Endothelial cell of umbilical vein (primary cell): Measurements from ENCODE around the gene SNCAIP. TPM values are rescaled to one million over a fixed set of nuclear protein-coding genes. Genes with fewer than 3 reads are reported as not detected.

Experiments
- BruUV-seq: library from RNA; stranded (reverse); fragments of 400-500 nt; replicated peaks from 2 replicates; lab custom pipeline; 2021; lab: Mats Ljungman, UMichigan
- CTCF ChIA-PET: fragments of 300-600, 350-600 bp; sonication (Branson Sonifier 250); formaldehyde crosslinking; loops from one replicate; lab custom pipeline; 2021; ENCODE audit warnings: antibody characterized with exemption, inconsistent platforms; lab: Charles Lee
- POLR2A ChIA-PET: fragments of 300-600, 350-600 bp; sonication (Branson Sonifier 250); formaldehyde crosslinking; loops from one replicate; lab custom pipeline; 2021; ENCODE audit warnings: antibody characterized with exemption, inconsistent platforms; lab: Charles Lee
- DNase-seq: peaks from one replicate; pipeline ENCODE4 v3.0.0-alpha.2; 2011; ENCODE audit warnings: low read depth, low spot score
- FAIRE-seq: peaks from 2 replicates; lab custom pipeline; 2011; peaks lifted over from hg19 to GRCh38; lab: Jason Lieb, UNC
- H2AFZ ChIP-seq: 2 replicates; pipeline ENCODE4 v1.6.0; 2012; ENCODE audit warnings: low read depth, low read length, control low read depth, inconsistent platforms
- H3K27ac ChIP-seq: 2 replicates; pipeline ENCODE4 v1.5.1; 2011; ENCODE audit warnings: low read depth, mild to moderate bottlenecking, control low read depth, low read length, moderate library complexity; ENCODE audit not compliant: insufficient read depth
- H3K27me3 ChIP-seq, 2 experiments: 2 replicates each; pipeline versions ENCODE4 v1.6.0 to v1.6.1; 2011; ENCODE audit warnings: low read length in 2 of 2, mixed read lengths in 1 of 2; ENCODE audit not compliant: control insufficient read depth in 2 of 2, insufficient read depth in 2 of 2
- H3K36me3 ChIP-seq, 2 experiments: 2 replicates in 1 of 2; 3 replicates in 1 of 2; pipeline ENCODE4 v1.5.1; 2011; ENCODE audit warnings: low read length in 2 of 2, mild to moderate bottlenecking in 1 of 2, moderate library complexity in 1 of 2; ENCODE audit not compliant: control insufficient read depth in 2 of 2, insufficient read depth in 2 of 2; ENCODE audit errors: extremely low read depth in 1 of 2
- H3K4me1 ChIP-seq: 3 replicates; pipeline ENCODE4 v1.5.1; 2011; ENCODE audit warnings: mild to moderate bottlenecking, low read length; ENCODE audit not compliant: control insufficient read depth, insufficient read depth; ENCODE audit errors: extremely low read depth
- H3K4me2 ChIP-seq: 2 replicates; pipeline ENCODE4 v1.6.1; 2011; ENCODE audit warnings: low read length, control low read depth, mixed read lengths; ENCODE audit not compliant: insufficient read depth
- H3K4me3 ChIP-seq, 3 experiments: fragments of 200-600 bp in 1 of 3; sonication (generic), shearing (Covaris generic) in 1 of 3; replicated peaks in 1 of 3; 2 replicates each; pipeline ENCODE4 v1.5.1; 2011 to 2016; ENCODE audit warnings: control low read depth in 3 of 3, low read length in 3 of 3, mild to moderate bottlenecking in 2 of 3, inconsistent platforms in 1 of 3, low read depth in 1 of 3, moderate library complexity in 1 of 3; ENCODE audit not compliant: insufficient read depth in 1 of 3
- H3K79me2 ChIP-seq: 2 replicates; pipeline ENCODE4 v1.6.0; 2012; ENCODE audit warnings: low read length, inconsistent platforms; ENCODE audit not compliant: control insufficient read depth, insufficient read depth
- H3K9ac ChIP-seq: replicated peaks from 2 replicates; pipeline ENCODE3; 2011; ENCODE audit warnings: low read length, control low read depth; ENCODE audit not compliant: insufficient read depth; ENCODE audit errors: extremely low read depth
- H3K9me1 ChIP-seq: replicated peaks from 3 replicates; pipeline ENCODE4 v1.6.0; 2011; ENCODE audit warnings: mild to moderate bottlenecking, low read length; ENCODE audit not compliant: control insufficient read depth, insufficient read depth; ENCODE audit errors: extremely low read depth
- H3K9me3 ChIP-seq: replicated peaks from 2 replicates; pipeline ENCODE4 v1.5.1; 2012; ENCODE audit warnings: low read length, inconsistent platforms; ENCODE audit not compliant: control insufficient read depth, insufficient read depth
- H4K20me1 ChIP-seq: replicated peaks from 2 replicates; pipeline ENCODE3; 2011; ENCODE audit warnings: mild to moderate bottlenecking, low read length; ENCODE audit not compliant: control insufficient read depth, insufficient read depth; ENCODE audit errors: extremely low read depth
- EZH2 ChIP-seq: IDR thresholded peaks from 2 replicates; pipeline ENCODE4 v1.6.1; 2012; ENCODE audit warnings: borderline replicate concordance, low read depth, mild to moderate bottlenecking, moderate library complexity, low read length, inconsistent platforms; ENCODE audit not compliant: severe bottlenecking
- FOS ChIP-seq: IDR thresholded peaks from 2 replicates; pipeline ENCODE4 v1.6.1; 2011; ENCODE audit warnings: mild to moderate bottlenecking, low read length, moderate library complexity, borderline replicate concordance; ENCODE audit not compliant: insufficient read depth
- GATA2 ChIP-seq: IDR thresholded peaks from 2 replicates; pipeline ENCODE4 v1.7.0; 2011; ENCODE audit warnings: low read depth, mild to moderate bottlenecking, moderate library complexity, mixed read lengths, low read length; ENCODE audit not compliant: insufficient read length, insufficient read depth
- MYC ChIP-seq: IDR thresholded peaks from one replicate; pipeline ENCODE4 v1.6.1; 2011; ENCODE audit warnings: mild to moderate bottlenecking, low read depth, low read length
- POLR2A ChIP-seq: IDR thresholded peaks from 2 replicates; pipeline ENCODE4 v1.6.1; 2012; ENCODE audit warnings: low read depth, mild to moderate bottlenecking, control low read depth, low read length
- POLR2AphosphoS5 ChIP-seq: IDR thresholded peaks from 2 replicates; pipeline ENCODE4 v1.6.1; 2012; ENCODE audit warnings: low read depth, mild to moderate bottlenecking, control low read depth, low read length, moderate library complexity; ENCODE audit not compliant: insufficient read depth
- dilution Hi-C: fragments of 300-500 bp; cut with MboI; formaldehyde crosslinking; loops from one replicate; pipeline ENCODE4 v1.15.0; 2019; ENCODE audit warnings: low sequenced_read_pairs; ENCODE audit not compliant: extremely low pct_ligation_motif_present
- intact Hi-C: fragments of 100-400 bp; cut with micrococcal nuclease; formaldehyde crosslinking; loops from one replicate; pipeline ENCODE4 v1.10.0; 2022
- polyA plus RNA-seq, 4 experiments: library from polyadenylated mRNA; depleted of rRNA in 3 of 4; stranded (reverse) in 3 of 4; unstranded in 1 of 4; fragments of >200 nt; gene quantifications; 2 replicates each; pipeline versions ENCODE4 v1.2.1 to v1.2.3, GENCODE V29; 2011 to 2012; ENCODE audit warnings: missing spikeins in 1 of 4
- total RNA-seq: library from RNA; stranded (reverse); gene quantifications from 2 replicates; pipeline ENCODE4 v1.2.3, GENCODE V29; 2021
- TF ChIP-seq, protein P1 (sequence below), 2 donors: IDR thresholded peaks; 1 replicate in 1 of 2; 2 replicates in 1 of 2; pipeline ENCODE4 v1.5.1; 2011; ENCODE audit warnings: low read length in 2 of 2, mild to moderate bottlenecking in 2 of 2, moderate library complexity in 2 of 2, control low read depth in 1 of 2, inconsistent platforms in 1 of 2, low read depth in 1 of 2; ENCODE audit not compliant: insufficient read depth in 1 of 2; ENCODE audit errors: extremely low read depth in 1 of 2
- TF ChIP-seq, protein P2 (sequence below): IDR thresholded peaks from 2 replicates; pipeline ENCODE4 v1.6.1; 2011; ENCODE audit not compliant: insufficient read depth, insufficient read length

SNCAIP gene
- total and polyA plus RNA-seq, 2 donors (not counting 3 experiments of a cell fraction or from before 2014, with no cell fraction given), result 13.1 to 42.0 TPM

DNA sequence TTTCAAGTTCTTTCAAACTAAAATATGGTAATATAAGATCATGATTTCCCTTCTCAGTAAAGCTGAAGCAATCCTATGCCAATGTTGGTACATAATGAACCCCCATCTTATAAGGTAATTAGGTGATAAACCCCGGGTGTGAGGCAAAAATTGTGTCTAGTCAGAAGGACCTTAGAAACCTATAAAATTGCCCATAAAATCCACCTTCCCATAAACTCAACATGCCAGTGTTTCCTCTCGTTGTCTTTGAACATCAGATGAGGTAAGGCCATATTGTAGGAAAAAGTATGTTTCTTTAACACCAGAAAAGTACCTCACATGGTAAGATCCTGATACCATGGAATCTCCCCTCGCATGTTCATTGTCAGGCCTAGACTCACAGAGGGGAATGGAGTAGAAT is 43.3 kb downstream of the SNCAIP start:
- intact Hi-C loops (no loop called here), dilution Hi-C loops (no loop called here)
- Histone ChIP-seq H3K27me3 (no peaks in the 10 kb centered on the region), H3K9me1 (no peaks in the 10 kb centered on the region), H3K9ac (no peak overlapping the region), H3K4me3 (no peak overlapping the region), H4K20me1 (peaks cover 2% of the 10 kb centered on the region), H3K79me2 (no peaks in the 10 kb centered on the region), H3K9me3 (no peaks in the 10 kb centered on the region), H2AFZ (no peak overlapping the region), H3K4me2 (no peak overlapping the region), H3K27ac (no peak overlapping the region), H3K4me1 (peaks cover 19% of the 10 kb centered on the region), H3K36me3 (no peaks in the 10 kb centered on the region)
- TF ChIP-seq POLR2AphosphoS5 (no peak), GATA2 (no peak), MYC (no peak), FOS (no peak), POLR2A (no peak), EZH2 (no peak)
- TF ChIP-seq, protein P1, sequence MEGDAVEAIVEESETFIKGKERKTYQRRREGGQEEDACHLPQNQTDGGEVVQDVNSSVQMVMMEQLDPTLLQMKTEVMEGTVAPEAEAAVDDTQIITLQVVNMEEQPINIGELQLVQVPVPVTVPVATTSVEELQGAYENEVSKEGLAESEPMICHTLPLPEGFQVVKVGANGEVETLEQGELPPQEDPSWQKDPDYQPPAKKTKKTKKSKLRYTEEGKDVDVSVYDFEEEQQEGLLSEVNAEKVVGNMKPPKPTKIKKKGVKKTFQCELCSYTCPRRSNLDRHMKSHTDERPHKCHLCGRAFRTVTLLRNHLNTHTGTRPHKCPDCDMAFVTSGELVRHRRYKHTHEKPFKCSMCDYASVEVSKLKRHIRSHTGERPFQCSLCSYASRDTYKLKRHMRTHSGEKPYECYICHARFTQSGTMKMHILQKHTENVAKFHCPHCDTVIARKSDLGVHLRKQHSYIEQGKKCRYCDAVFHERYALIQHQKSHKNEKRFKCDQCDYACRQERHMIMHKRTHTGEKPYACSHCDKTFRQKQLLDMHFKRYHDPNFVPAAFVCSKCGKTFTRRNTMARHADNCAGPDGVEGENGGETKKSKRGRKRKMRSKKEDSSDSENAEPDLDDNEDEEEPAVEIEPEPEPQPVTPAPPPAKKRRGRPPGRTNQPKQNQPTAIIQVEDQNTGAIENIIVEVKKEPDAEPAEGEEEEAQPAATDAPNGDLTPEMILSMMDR (IDR thresholded peaks at IDR 0.05; ENCODE audit: extremely low read depth in 1 of 2, insufficient read depth in 1 of 2, low read depth in 1 of 2, low read length in 2 of 2), result no peak
- TF ChIP-seq, protein P2, sequence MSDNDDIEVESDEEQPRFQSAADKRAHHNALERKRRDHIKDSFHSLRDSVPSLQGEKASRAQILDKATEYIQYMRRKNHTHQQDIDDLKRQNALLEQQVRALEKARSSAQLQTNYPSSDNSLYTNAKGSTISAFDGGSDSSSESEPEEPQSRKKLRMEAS, result no peak
- FAIRE-seq (no peak), DNase-seq (no peak)
- POLR2A ChIA-PET, result no interaction called here
- CTCF ChIA-PET, result no interaction called here
- BruUV-seq, result no TSS peak
